Thyroid gland (tissue), 4 donors: ENCODE results near the gene AVPI1. TPM values are rescaled to one million over a fixed set of nuclear protein-coding genes. Genes with fewer than 3 reads are reported as not detected.

Source experiments
- DNase-seq, 2 donors: peaks; one replicate each; pipeline ENCODE4 v3.0.0-alpha.2; 2019
- H3K27ac ChIP-seq, 3 donors: fragments of 200-600 bp; sonication (generic); 1 replicate in 2 of 3; 2 replicates in 1 of 3; pipeline ENCODE4 v1.5.1; 2016 to 2019; ENCODE audit warnings: mild to moderate bottlenecking in 1 of 3, moderate library complexity in 1 of 3
- H3K27me3 ChIP-seq: fragments of 200-600 bp; sonication (generic); one replicate; pipeline ENCODE4 v1.5.1; 2019
- H3K36me3 ChIP-seq, 2 donors: fragments of 200-600 bp; sonication (generic); one replicate each; pipeline ENCODE4 v1.5.1; 2016 to 2019
- H3K4me1 ChIP-seq, 2 donors: fragments of 200-600 bp; sonication (generic); one replicate each; pipeline ENCODE4 v1.5.1; 2017 to 2019
- H3K4me3 ChIP-seq, 3 donors: fragments of 200-600 bp; sonication (generic); replicated peaks in 1 of 3; 1 replicate in 2 of 3; 2 replicates in 1 of 3; pipeline ENCODE4 v1.5.1; 2016; ENCODE audit warnings: mild to moderate bottlenecking in 1 of 3
- H3K9me3 ChIP-seq: fragments of 200-600 bp; sonication (generic); one replicate; pipeline ENCODE4 v1.5.1; 2017
- CTCF ChIP-seq, 6 experiments: fragments of 200-600 bp in 3 of 6; fragments of 450-650 bp in 3 of 6; sonication (generic) in 3 of 6; IDR thresholded peaks; one replicate each; pipeline ENCODE4 v1.5.1; 2016 to 2019; ENCODE audit warnings: antibody characterized with exemption in 6 of 6, mild to moderate bottlenecking in 2 of 6, inconsistent platforms in 1 of 6, moderate library complexity in 1 of 6
- POLR2A ChIP-seq, 2 donors: fragments of 450-650 bp; IDR thresholded peaks; one replicate each; pipeline ENCODE4 v1.6.1; 2017; ENCODE audit warnings: antibody characterized with exemption in 2 of 2, mild to moderate bottlenecking in 2 of 2, moderate library complexity in 1 of 2
- WGBS, 2 donors: methylation state at CpG; one replicate each; pipeline ENCODE4 v1.1.5; 2017; 5-methylcytosine and 5-hydroxymethylcytosine counted together
- intact Hi-C: fragments of 100-400 bp; cut with DNase I; formaldehyde crosslinking; loops from one replicate; pipeline ENCODE4 v1.15.1; 2023
- total RNA-seq, 4 donors: library from RNA; depleted of rRNA; stranded (reverse); fragments of >200 nt; gene quantifications; one replicate each; pipeline ENCODE4 v1.2.3, GENCODE V29; 2016

Gene AVPI1
- total RNA-seq, 4 donors from 2014 or later = 6.7 to 17.8 (median 11.2) TPM

DNA sequence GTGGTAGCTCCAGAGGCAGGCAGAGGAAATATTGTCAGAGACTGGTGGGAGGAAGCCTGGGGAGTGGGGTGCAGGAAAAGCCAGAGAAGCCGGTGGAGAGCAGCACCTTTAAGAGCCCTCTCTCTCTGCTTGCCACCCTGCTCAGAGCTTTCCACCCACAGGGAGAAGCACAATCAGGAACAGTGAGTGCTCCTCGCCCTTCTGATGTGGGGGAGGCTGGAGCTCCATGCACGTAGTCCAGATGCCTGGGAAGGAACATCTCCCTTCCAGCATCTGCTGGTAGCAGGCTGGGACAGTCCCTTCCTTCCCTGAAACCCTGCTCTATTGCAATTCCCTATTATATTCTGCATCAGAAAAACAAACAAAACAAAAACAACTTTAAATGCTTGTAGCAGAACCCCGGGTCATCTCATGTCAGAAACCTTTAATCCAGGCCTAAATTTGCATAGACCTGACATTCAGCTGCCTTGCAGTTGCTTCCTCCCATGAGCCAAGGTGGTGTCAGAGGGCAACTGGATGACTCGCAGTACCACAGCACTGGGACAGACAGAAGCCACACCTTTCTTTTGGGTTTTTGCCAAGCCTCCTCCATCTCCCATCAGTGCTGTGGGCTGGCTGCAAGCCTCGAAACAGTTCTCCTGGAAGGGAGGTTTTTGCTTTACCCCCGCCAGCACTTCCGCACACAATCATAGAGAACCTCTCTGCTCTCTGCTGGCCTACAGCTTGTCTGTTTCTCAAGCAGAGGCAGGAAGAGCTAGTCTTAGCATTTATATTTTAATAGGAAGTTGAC, 13.1 kb downstream of the AVPI1 start:
- DNase-seq = no peak
- WGBS, 2 donors = 84 to 88% methylated on average over 8 of the region's 8 CpGs
- Histone ChIP-seq H3K4me3 (no peak overlapping the region), H3K4me1 (no peaks in the 10 kb centered on the region), H3K27me3 (no peaks in the 10 kb centered on the region), H3K9me3 (no peaks in the 10 kb centered on the region), H3K27ac (no peak overlapping the region), H3K36me3 (peaks cover 30 to 34% of the 10 kb centered on the region in 2 donors)
- TF ChIP-seq CTCF (IDR thresholded peaks at IDR 0.05) (no peak), POLR2A (IDR thresholded peaks at IDR 0.05) (no peak)
- intact Hi-C loops = loop anchor here (10.0 kb wide), 1 partner anchor 61 kb away; the partner anchor contains the start of gene ZFYVE27

GRCh38 chr10:97669571-97669970, 17.5 kb downstream of the AVPI1 start:
- no peak overlapping the region for H3K4me3 ChIP-seq
- H3K4me1 ChIP-seq = peaks cover 0 to under 1% of the 10 kb centered on the region in 2 donors
- intact Hi-C loops = no loop called here
- no peaks in the 10 kb centered on the region for H3K27me3 ChIP-seq
- peaks cover 42% of the 10 kb centered on the region in 2 donors for H3K36me3 ChIP-seq
- DNase-seq = no peak
- H3K27ac ChIP-seq = no peak overlapping the region
- 82 to 85% methylated on average over 1 of the region's 1 CpG for WGBS, 2 donors
- TF ChIP-seq CTCF (IDR thresholded peaks at IDR 0.05) (no peak), POLR2A (IDR thresholded peaks at IDR 0.05) (no peak)
- no peaks in the 10 kb centered on the region for H3K9me3 ChIP-seq

- Histone ChIP-seq H3K9me3 (no peaks in the 10 kb centered on the region), H3K4me3 (no peak overlapping the region), H3K4me1 (peaks cover 4 to 5% of the 10 kb centered on the region in 2 donors), H3K36me3 (peaks cover 35 to 37% of the 10 kb centered on the region in 2 donors), H3K27me3 (no peaks in the 10 kb centered on the region), H3K27ac (no peak overlapping the region)
- no peak for DNase-seq
- no peak for TF ChIP-seq POLR2A (IDR thresholded peaks at IDR 0.05)
- 79 to 94% methylated on average over 6 of the region's 6 CpGs for WGBS, 2 donors
- intact Hi-C loops = no loop called here
These were observed 19.6 kb downstream of the AVPI1 start for GRCh38 chr10:97667463-97667862.

DNA sequence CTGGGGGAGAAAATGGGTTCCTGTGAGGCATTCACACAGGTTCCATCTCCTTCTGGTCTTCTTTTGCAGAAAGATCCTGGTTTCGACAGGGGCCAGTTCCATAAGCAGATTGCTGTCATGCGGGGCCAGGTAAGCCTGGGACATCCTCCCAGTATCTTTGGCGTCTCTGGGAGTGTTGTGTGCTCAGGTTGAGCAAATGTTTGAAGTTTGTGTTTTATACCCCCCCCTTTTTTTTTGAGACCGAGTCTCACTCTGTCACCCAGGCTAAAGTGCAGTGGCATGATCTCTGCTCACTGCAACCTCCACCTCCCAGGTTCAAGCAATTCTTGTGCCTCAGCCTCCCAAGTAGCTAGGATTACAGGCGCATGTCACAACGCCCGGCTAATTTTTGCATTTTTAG, 20.0 kb downstream of the AVPI1 start:
- no peaks in the 10 kb centered on the region for H3K9me3 ChIP-seq
- WGBS, 2 donors = 95 to 96% methylated on average over 7 of the region's 7 CpGs
- no peak for DNase-seq
- intact Hi-C loops = no loop called here
- H3K4me3 ChIP-seq = no peak overlapping the region
- TF ChIP-seq POLR2A (IDR thresholded peaks at IDR 0.05) = no peak
- TF ChIP-seq CTCF (IDR thresholded peaks at IDR 0.05) = no peak
- peaks cover 35 to 37% of the 10 kb centered on the region in 2 donors for H3K36me3 ChIP-seq
- H3K27me3 ChIP-seq = no peaks in the 10 kb centered on the region
- no peak overlapping the region for H3K27ac ChIP-seq
- H3K4me1 ChIP-seq = peaks cover 4 to 5% of the 10 kb centered on the region in 2 donors

- peaks cover 4 to 5% of the 10 kb centered on the region in 2 donors for H3K4me1 ChIP-seq
- DNase-seq = no peak
- intact Hi-C loops = no loop called here
- WGBS, 2 donors = 90 to 97% methylated on average over 1 of the region's 1 CpG
- peaks cover 31 to 37% of the 10 kb centered on the region in 2 donors for H3K36me3 ChIP-seq
- no peaks in the 10 kb centered on the region for H3K9me3 ChIP-seq
- no peak for TF ChIP-seq CTCF (IDR thresholded peaks at IDR 0.05)
- TF ChIP-seq POLR2A (IDR thresholded peaks at IDR 0.05) = no peak
- no peak overlapping the region for H3K4me3 ChIP-seq
- H3K27me3 ChIP-seq = no peaks in the 10 kb centered on the region
- no peak overlapping the region for H3K27ac ChIP-seq
These were observed 22.7 kb downstream of the AVPI1 start for GRCh38 chr10:97664282-97664850.
